CD4-positive, alpha-beta T cell treated with Interleukin-2 at 100 ng/mL for 4 hours (primary cell): ENCODE measurements around the gene MALT1.
"Not testable (repeated sequence)": the region's sequence is repeated elsewhere in the genome, so short reads cannot be mapped to it uniquely, and the experiment has no call there.

ENCODE experiments used
- DNase-seq: peaks from one replicate; pipeline ENCODE4 v3.0.0-alpha.2; 2020; ENCODE audit warnings: low spot score

MALT1 gene

GRCh38 chr18:58776541-58776940 lies 105.3 kb downstream of the MALT1 start:
- DNase-seq, result not testable (repeated sequence)

DNA sequence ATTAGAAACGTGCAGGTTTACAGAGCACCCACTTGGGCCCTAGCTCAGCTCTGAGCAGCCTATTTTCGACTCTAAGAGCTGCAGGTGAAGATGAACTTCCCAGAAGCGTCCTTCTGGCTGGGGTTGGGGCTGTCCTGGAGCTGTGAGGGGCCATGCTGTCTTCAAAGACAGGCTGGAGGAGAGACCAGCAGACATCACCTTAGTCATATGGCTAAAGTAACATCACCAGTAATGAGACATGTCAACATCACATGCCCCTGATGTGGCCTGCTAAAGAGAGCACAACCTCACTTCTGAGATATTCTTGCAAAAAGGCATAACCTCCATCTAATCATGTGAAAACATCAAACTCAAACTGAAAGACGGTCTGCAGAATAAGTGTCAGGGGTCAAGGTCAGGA lies 106.2 kb downstream of the MALT1 start:
- no peak for DNase-seq

DNA sequence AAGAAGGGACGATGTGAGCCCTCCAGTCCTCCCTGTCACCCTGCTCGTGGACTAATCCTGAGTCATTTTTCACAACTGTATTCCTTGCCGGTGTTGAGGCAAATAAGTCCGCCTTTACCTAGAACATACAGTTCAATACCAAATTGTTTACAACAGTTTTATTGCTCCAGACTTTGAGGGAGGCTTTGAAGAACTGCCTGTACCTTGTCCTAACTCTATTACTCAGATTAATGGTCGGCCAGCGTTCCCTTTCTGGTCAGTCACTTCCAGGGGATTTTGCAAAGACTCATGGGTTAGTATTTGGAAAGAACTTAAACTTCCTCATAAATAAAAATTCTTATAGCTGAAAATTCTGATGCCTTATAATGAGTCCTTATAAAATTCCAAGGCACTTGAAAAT lies 108.3 kb downstream of the MALT1 start:
- DNase-seq, result no peak

DNA sequence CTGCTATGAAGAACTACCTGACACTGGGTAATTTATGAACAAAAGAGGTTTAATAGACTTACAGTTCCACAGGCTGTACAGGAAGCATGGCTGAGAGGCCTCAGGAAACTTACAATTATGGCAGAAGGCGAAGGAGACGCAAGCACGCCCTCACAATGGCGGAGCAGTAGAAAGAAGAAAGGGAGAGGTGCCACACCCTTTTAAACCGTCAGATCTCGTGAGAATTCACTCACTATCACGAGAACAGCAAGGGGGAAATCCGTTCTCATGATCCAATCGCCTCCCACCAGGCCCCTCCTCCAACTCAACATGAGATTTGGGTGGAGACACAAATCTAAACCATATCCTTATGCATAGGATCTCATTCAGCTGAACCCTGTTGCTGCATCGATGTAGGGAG lies 108.8 kb downstream of the MALT1 start:
- DNase-seq, result no peak

DNA sequence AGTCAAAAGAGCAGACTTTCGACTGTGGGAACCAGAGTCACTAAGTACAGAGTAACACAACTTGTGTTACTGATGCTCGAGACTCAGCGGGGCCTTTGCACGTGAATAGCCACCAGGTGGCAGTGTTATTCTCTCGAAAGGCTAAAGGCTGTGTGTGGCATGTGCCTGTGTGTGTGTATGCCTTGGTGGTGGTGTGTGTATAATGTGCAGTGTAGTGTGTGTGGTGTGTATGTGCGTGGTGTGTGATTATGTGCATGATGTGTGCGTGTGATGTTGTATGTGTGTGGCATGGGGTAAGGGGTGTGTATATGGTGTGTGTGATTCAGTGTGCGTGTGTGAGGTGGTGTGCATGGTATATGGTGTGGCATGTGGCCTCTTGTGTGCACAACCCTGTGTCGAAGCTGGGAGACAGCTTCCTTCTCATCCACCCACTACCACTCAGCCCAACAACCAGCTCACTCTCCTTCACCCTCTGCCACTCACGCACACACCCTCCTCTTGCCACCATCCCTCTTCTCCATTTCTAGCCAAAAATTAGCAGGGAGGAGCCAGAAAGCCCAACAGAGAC lies 110.4 kb downstream of the MALT1 start:
- peak; percentile 72 for DNase-seq

DNA sequence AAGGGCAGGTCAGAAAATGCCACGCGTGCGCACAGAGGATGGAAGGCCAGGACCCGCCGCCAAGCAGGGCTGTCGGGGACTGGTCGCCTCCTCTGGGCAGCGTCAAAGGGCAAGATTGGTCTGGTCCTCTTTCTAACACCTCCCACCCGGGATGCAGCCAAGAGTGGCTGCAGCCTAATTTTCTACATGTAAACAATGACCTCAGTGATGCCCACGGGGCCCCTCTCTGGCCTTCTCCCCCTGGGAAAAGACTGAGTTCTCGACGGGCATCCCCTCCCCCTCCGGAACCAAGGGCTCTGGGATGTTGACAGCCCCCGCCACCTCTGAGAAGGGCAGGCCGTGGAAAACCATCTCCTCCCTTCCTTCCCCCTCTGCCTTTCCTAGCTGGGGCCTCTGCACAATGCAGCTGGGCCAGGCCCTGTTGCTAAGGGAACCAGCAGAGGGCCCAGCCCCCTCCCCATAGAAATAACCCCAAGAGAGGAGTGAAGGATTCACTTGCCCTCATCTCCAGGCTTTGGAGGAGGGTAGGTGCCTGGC lies 113.4 kb downstream of the MALT1 start:
- no peak for DNase-seq

DNA sequence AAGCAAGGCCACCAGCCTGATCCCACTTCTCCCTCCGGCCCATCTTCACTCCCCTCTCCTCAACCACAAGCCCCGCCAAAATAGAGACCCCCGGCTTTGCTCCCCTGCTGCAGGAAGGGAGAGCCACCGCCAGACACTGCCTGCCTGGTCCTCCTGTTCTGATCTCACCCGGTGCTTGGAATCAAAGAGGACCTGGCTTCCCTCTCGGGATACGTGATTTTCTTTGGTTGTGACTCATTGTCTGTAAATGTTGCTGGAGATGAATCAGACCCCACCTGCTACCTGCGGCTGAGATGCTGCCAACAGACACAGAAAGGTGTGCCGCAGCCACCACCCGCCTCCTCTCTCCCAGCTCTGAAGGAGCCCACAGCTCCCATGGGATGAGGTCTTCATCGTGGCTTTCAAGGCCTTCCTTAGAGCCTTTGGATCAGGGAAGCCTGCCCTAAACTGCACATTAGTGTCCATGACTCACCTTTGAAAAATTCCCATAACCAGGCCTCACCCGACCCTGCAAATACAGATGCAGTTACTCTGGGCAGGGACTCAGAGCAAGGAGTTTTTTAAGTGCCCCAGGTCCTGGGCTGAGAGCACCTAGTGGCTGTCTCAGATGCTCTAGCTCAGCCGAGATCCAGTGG lies 114.0 kb downstream of the MALT1 start:
- no peak for DNase-seq

DNA sequence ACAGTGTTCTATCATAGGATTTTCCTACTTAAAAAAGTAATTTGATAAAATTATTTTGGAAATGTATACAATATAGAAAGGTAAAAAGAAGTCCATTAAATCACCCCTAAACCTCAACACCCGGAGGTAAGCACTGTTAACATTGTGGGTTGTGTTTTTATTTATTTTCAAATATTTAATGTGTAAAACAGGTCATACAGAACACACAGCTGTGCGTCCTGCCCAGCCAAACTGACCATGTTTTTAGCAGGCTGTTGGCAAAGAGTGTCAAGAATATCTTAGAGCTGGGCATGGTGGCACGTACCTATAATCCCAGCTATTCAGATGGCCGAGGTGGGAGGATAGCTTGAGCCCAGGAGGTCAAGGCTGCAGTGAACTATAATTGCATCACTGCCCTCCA lies 114.6 kb downstream of the MALT1 start:
- DNase-seq, result no peak

DNA sequence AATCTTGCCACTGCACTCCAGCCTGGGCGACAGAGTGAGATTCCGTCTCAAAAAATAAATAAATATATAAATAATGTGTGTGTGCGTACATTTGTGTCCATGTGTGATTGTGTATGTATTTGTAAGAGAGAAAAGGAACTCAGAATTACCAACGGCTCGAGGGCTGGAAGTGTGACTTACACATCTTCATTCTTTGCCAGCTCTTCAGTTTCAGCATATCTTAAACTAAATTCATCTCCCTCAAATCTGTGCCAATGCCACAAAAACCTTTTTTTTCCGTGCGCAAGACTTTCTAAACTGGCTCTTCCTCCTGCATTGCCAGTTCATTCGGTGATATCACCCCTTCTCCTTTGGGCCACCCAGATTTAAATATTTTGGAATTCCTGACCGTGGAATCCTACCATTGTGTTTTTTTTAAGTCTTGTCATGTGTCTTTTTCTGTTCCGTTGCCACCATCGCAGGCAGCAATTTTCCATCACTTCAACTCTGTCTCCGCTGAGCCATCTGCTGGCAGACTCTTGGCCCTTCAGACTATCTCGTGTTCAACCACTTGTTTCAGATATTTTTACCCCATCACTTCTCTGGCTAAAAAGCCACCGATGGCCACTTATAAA lies 116.4 kb downstream of the MALT1 start:
- DNase-seq, result no peak

DNA sequence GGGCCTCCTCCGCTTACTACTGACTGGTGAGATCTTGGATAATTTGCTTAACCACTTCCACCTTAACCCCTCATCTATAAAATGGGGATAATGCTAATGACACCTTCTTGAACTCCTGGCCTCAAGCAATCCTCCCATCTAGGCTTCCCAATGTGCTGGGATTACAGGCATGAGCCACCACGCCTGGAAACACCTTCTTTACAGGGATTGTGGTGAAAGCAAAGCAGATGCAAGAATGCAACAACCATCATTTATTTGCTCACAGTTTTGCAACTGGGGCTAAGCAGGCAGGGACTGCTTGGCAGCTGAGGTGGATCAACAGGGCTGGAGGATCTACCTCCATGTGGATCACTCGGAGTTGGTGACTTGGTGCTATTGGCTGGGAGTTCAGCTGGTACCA lies 117.2 kb downstream of the MALT1 start:
- no peak for DNase-seq

- DNase-seq, result no peak
Observed at GRCh38 chr18:58788971-58789875, 118.0 kb downstream of the MALT1 start.

GRCh38 chr18:58789876-58790240 lies 118.6 kb downstream of the MALT1 start:
- DNase-seq, result no peak

GRCh38 chr18:58792086-58792485 lies 120.8 kb downstream of the MALT1 start:
- DNase-seq, result no peak

DNA sequence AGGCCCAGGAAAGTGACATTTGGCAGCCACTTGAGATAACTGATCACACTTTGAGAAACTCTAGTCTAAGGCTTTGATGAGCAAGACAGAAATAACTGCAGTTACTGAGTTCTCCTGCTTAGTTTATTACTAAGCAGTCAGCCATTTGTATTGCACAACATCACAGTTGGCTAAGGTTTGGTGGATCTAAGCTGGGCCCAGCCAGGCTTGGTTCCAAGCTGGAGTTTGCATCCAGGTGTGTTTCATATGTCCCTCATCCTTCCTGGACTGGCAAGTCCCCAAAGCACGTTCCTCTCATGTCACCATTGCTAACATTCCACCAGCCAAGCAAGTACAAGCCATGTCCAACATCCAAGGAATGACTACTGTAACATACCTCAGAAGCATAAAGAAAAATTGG lies 122.1 kb downstream of the MALT1 start:
- no peak for DNase-seq

GRCh38 chr18:58796220-58796619 lies 125.0 kb downstream of the MALT1 start:
- no peak for DNase-seq

DNA sequence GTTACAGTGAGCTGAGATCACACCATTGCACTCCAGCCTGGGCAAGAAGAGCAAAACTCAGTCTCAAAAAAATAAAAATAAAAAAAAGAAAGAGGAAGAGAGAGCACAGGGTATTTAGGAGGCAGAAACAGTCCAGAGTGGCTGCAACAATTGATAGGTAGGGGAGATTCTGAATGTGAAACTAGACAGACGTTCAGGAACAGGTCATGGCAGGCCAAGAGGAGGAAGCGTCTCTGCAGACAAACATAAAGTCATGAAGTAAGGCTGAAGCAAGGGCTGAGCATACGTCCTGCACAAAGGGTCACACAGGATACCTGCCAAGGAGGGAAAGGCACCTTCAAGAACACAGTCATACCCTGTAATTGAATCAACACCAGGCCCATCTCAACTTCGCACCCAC lies 129.3 kb downstream of the MALT1 start:
- DNase-seq, result no peak

- no peak for DNase-seq
Observed at GRCh38 chr18:58802959-58803358, 131.7 kb downstream of the MALT1 start.

DNA sequence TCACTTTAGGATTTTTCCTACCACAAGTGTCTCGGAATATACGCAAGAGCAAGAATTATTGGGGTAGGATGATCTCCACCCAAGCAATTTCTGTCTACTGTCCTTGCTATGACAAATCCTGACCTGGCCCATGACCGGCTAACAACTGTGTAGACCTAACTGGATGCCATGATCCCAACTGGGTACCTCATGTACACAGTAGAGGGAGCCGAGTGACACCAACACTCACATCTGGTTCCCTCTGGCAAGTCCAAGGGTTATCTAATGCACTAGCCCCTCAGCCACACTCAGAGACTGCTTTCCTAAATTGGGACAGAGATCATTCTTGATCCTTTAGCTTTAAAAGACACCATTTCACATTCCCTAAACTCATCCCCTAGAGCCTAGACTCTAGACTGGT lies 132.7 kb downstream of the MALT1 start:
- no peak for DNase-seq
